H1 (cell line): Measurements from ENCODE around the gene NUCB1. TPM values are rescaled to one million over a fixed set of nuclear protein-coding genes. Genes with fewer than 3 reads are reported as not detected.
"Not testable (repeated sequence)": the region's sequence is repeated elsewhere in the genome, so short reads cannot be mapped to it uniquely, and the experiment has no call there.

Source experiments
- CTCF ChIA-PET: fragments of 300-600 bp; sonication (Branson Sonifier 250); formaldehyde crosslinking; loops from one replicate; lab custom pipeline; 2021; ENCODE audit not compliant: partially characterized antibody; lab: Charles Lee
- POLR2A ChIA-PET: fragments of 300-600 bp; sonication (Branson Sonifier 250); formaldehyde crosslinking; loops from one replicate; lab custom pipeline; 2021; ENCODE audit warnings: inconsistent platforms; ENCODE audit not compliant: partially characterized antibody; lab: Charles Lee
- DNase-seq, 2 experiments: peaks; one replicate each; pipeline versions ENCODE4 v3.0.0 to v3.0.0-alpha.2; 2010 to 2022; ENCODE audit warnings: low spot score in 2 of 2, low read depth in 1 of 2, mixed read lengths in 1 of 2
- FAIRE-seq: peaks from 2 replicates; lab custom pipeline; 2011; peaks lifted over from hg19 to GRCh38; lab: Jason Lieb, UNC
- H2AFZ ChIP-seq: 2 replicates; pipeline ENCODE4 v1.8.1; 2012; ENCODE audit warnings: low read length, inconsistent platforms
- H2AK5ac ChIP-seq: 2 replicates; pipeline ENCODE4 v1.6.1; 2013; ENCODE audit warnings: low read depth, low read length
- H2BK120ac ChIP-seq: replicated peaks from 2 replicates; pipeline ENCODE3; 2013; ENCODE audit warnings: low read depth, low read length, inconsistent platforms
- H2BK12ac ChIP-seq: 2 replicates; pipeline ENCODE4 v1.6.1; 2013; ENCODE audit warnings: low read depth, low read length
- H2BK15ac ChIP-seq: 2 replicates; pipeline ENCODE4 v1.6.1; 2013; ENCODE audit warnings: low read length
- H2BK20ac ChIP-seq: 2 replicates; pipeline ENCODE4 v1.6.1; 2013; ENCODE audit warnings: low read length
- H2BK5ac ChIP-seq: 2 replicates; pipeline ENCODE4 v1.6.1; 2013; ENCODE audit warnings: low read depth, low read length
- H3K14ac ChIP-seq: 2 replicates; pipeline ENCODE4 v1.6.1; 2013; ENCODE audit warnings: inconsistent platforms; ENCODE audit not compliant: insufficient read length
- H3K18ac ChIP-seq: 2 replicates; pipeline ENCODE4 v1.6.1; 2013; ENCODE audit warnings: low read length; ENCODE audit errors: extremely low read depth
- H3K23ac ChIP-seq: 2 replicates; pipeline ENCODE4 v1.6.1; 2013; ENCODE audit warnings: inconsistent platforms; ENCODE audit not compliant: insufficient read length
- H3K23me2 ChIP-seq: 2 replicates; pipeline ENCODE4 v1.6.1; 2013; ENCODE audit warnings: low read depth, low read length
- H3K27ac ChIP-seq: 2 replicates; pipeline ENCODE4 v1.6.1; 2011; ENCODE audit warnings: low read depth, low read length, inconsistent platforms
- H3K27me3 ChIP-seq, 4 experiments: replicated peaks in 1 of 4; 1 replicate in 1 of 4; 2 replicates in 3 of 4; pipeline versions ENCODE4 v1.6.1 to v1.8.1; 2011 to 2013; ENCODE audit warnings: low read length in 3 of 4, mild to moderate bottlenecking in 3 of 4, inconsistent platforms in 2 of 4, mixed read lengths in 2 of 4, moderate library complexity in 1 of 4; ENCODE audit not compliant: control insufficient read depth in 3 of 4, insufficient read depth in 3 of 4; ENCODE audit errors: extremely low read depth in 1 of 4
- H3K36me3 ChIP-seq, 4 experiments: 2 replicates each; pipeline versions ENCODE4 v1.6.1 to v1.8.1; 2011 to 2013; ENCODE audit warnings: mild to moderate bottlenecking in 4 of 4, low read length in 3 of 4, moderate library complexity in 2 of 4, control low read depth in 1 of 4, inconsistent platforms in 1 of 4; ENCODE audit not compliant: insufficient read depth in 4 of 4, control insufficient read depth in 2 of 4
- H3K4ac ChIP-seq: replicated peaks from 2 replicates; pipeline ENCODE3; 2013; ENCODE audit warnings: low read length, low read depth, mixed read lengths, inconsistent platforms; ENCODE audit not compliant: insufficient read length
- H3K4me1 ChIP-seq, 4 experiments: replicated peaks in 1 of 4; 1 replicate in 1 of 4; 2 replicates in 3 of 4; pipeline versions ENCODE4 v1.6.1 to v1.8.1; 2011 to 2013; ENCODE audit warnings: low read length in 3 of 4, inconsistent platforms in 2 of 4, mixed read lengths in 1 of 4; ENCODE audit not compliant: insufficient read depth in 4 of 4, control insufficient read depth in 3 of 4
- H3K4me2 ChIP-seq, 2 experiments: 2 replicates each; pipeline versions ENCODE4 v1.6.1 to v1.8.1; 2011 to 2013; ENCODE audit warnings: low read depth in 2 of 2, low read length in 2 of 2, control low read depth in 1 of 2, inconsistent platforms in 1 of 2, mild to moderate bottlenecking in 1 of 2; ENCODE audit not compliant: insufficient read depth in 1 of 2
- H3K4me3 ChIP-seq, 4 experiments: fragments of 200-600, 300-600 bp in 1 of 4; sonication (generic), shearing (Covaris generic), sonication (Bioruptor Twin) in 1 of 4; 2 replicates each; pipeline versions ENCODE4 v1.5.1 to v1.8.1; 2011 to 2016; ENCODE audit warnings: low read length in 4 of 4, low read depth in 3 of 4, control low read depth in 2 of 4, inconsistent platforms in 2 of 4, mild to moderate bottlenecking in 2 of 4, mixed read lengths in 1 of 4, moderate library complexity in 1 of 4; ENCODE audit not compliant: insufficient read depth in 2 of 4; ENCODE audit errors: extremely low read depth in 1 of 4
- H3K56ac ChIP-seq: replicated peaks from 2 replicates; pipeline ENCODE3; 2013; ENCODE audit warnings: low read depth, mild to moderate bottlenecking, mixed read lengths, low read length, inconsistent platforms; ENCODE audit not compliant: insufficient read length
- H3K79me1 ChIP-seq: 2 replicates; pipeline ENCODE4 v1.6.1; 2013; ENCODE audit warnings: low read depth, low read length, control low read depth
- H3K79me2 ChIP-seq, 2 experiments: 2 replicates each; pipeline versions ENCODE4 v1.6.1 to v1.8.1; 2012 to 2013; ENCODE audit warnings: low read length in 2 of 2, mild to moderate bottlenecking in 2 of 2, inconsistent platforms in 1 of 2; ENCODE audit not compliant: insufficient read depth in 2 of 2, control insufficient read depth in 1 of 2
- H3K9ac ChIP-seq, 4 experiments: replicated peaks in 1 of 4; 1 replicate in 1 of 4; 2 replicates in 3 of 4; pipeline versions ENCODE4 v1.6.1 to v1.8.1; 2011 to 2013; ENCODE audit warnings: low read depth in 3 of 4, low read length in 3 of 4, control low read depth in 2 of 4, mild to moderate bottlenecking in 2 of 4, moderate library complexity in 2 of 4, inconsistent platforms in 1 of 4; ENCODE audit errors: extremely low read depth in 1 of 4
- H3K9me3 ChIP-seq, 2 experiments: 2 replicates each; pipeline versions ENCODE4 v1.6.1 to v1.8.1; 2012 to 2013; ENCODE audit warnings: mild to moderate bottlenecking in 2 of 2, moderate library complexity in 2 of 2, control low read depth in 1 of 2, inconsistent platforms in 1 of 2, low read depth in 1 of 2, low read length in 1 of 2, mixed read lengths in 1 of 2; ENCODE audit not compliant: insufficient read depth in 2 of 2
- H4K20me1 ChIP-seq, 2 experiments: replicated peaks in 1 of 2; 2 replicates each; pipeline versions ENCODE3 to v1.8.1; 2011 to 2013; ENCODE audit warnings: inconsistent platforms in 2 of 2, low read length in 2 of 2, mild to moderate bottlenecking in 1 of 2; ENCODE audit not compliant: insufficient read depth in 2 of 2, control insufficient read depth in 1 of 2
- H4K5ac ChIP-seq: 2 replicates; pipeline ENCODE4 v1.6.1; 2013; ENCODE audit warnings: low read length, low read depth, mixed read lengths, inconsistent platforms; ENCODE audit not compliant: insufficient read length
- H4K8ac ChIP-seq: 2 replicates; pipeline ENCODE4 v1.8.0; 2013; ENCODE audit warnings: mild to moderate bottlenecking, moderate library complexity, low read length, inconsistent platforms; ENCODE audit not compliant: insufficient read depth; ENCODE audit errors: extremely low read depth
- H4K91ac ChIP-seq: replicated peaks from 2 replicates; pipeline ENCODE3; 2013; ENCODE audit warnings: low read length, mixed read lengths, inconsistent platforms; ENCODE audit not compliant: insufficient read length
- WGBS, 2 experiments: shearing (Covaris generic) in 1 of 2; methylation state at CpG; one replicate each; pipeline versions ENCODE4 v1.1.6 to v1.1.7; 2013 to 2015; ENCODE audit warnings: low lambda C conversion rate in 2 of 2, mixed read lengths in 2 of 2, inconsistent platforms in 1 of 2, low coverage in 1 of 2, missing lambda C conversion rate in 1 of 2; ENCODE audit not compliant: insufficient replicate concordance in 2 of 2, insufficient coverage in 1 of 2, insufficient read length in 1 of 2; ENCODE audit errors: extremely low coverage in 1 of 2, missing lambda C conversion rate in 1 of 2; 5-methylcytosine and 5-hydroxymethylcytosine counted together
- polyA plus RNA-seq, 7 experiments: library from polyadenylated mRNA; depleted of rRNA in 3 of 7; stranded (reverse) in 5 of 7; unstranded in 2 of 7; fragments of >200 nt in 5 of 7; fragments of 200-250 nt in 2 of 7; gene quantifications; 1 replicate in 5 of 7; 2 replicates in 1 of 7; 4 replicates in 1 of 7; pipeline versions ENCODE4 v1.2.1 to v1.2.3, GENCODE V29; 2011 to 2013; ENCODE audit warnings: missing spikeins in 2 of 7, mixed read lengths in 2 of 7
- total RNA-seq: library from RNA; stranded (reverse); fragmentation: NEBNext Ultra II Directional; extraction: Animal tissue kit (Norgen Biotek cat#: 25700); gene quantifications from 2 replicates; pipeline ENCODE4 v1.2.1, GENCODE V29; 2021

NUCB1 gene
- total and polyA plus RNA-seq, 2 of the 8 experiments (the other 6 are each of a cell fraction or from before 2014, with no cell fraction given): 111 to 121 TPM

- peaks cover 9 to 13% of the 10 kb centered on the region in 2 experiments for H4K20me1 ChIP-seq
- not testable (repeated sequence) for H3K14ac ChIP-seq, H3K23me2 ChIP-seq, DNase-seq, H4K8ac ChIP-seq, H3K79me1 ChIP-seq, H3K4ac ChIP-seq, H3K56ac ChIP-seq, H2BK15ac ChIP-seq, H4K91ac ChIP-seq, H2BK12ac ChIP-seq, H2AK5ac ChIP-seq, FAIRE-seq, H3K18ac ChIP-seq, H2BK120ac ChIP-seq, H3K4me3 ChIP-seq, H3K27ac ChIP-seq, H3K9me3 ChIP-seq, H2AFZ ChIP-seq, H3K23ac ChIP-seq, H3K9ac ChIP-seq, H3K27me3 ChIP-seq, H2BK20ac ChIP-seq
- H4K5ac ChIP-seq: peak overlapping the region; percentile 53
- CTCF ChIA-PET: interaction anchor here (0.6 to 1.3 kb wide), 5 partner anchors 13 to 196 kb away, joined by 3 to 4 read pairs (median 3); partner anchors contain the start of gene NUCB1
- H2BK5ac ChIP-seq: peak overlapping the region; percentile 32; the same call in 1 of the 2 replicates
- peak overlapping the region; percentile 17 to 95; a peak in 2 of 4 replicates for H3K4me2 ChIP-seq
- 85% methylated on average over 29 of the region's 31 CpGs; no CpG with 5 or more reads in 1 of the 2 experiments for WGBS, 2 experiments
- H3K79me2 ChIP-seq: peaks cover 7 to 25% of the 10 kb centered on the region in 2 experiments; a peak in 3 of 4 replicates
- H3K36me3 ChIP-seq: peaks cover 13 to 30% (median 21%) of the 10 kb centered on the region in 4 experiments; a peak in 7 of 8 replicates
- POLR2A ChIA-PET: interaction anchor here (0.6 to 7.2 kb wide), 51 partner anchors 10 to 468 kb away, joined by 3 to 115 read pairs (median 5); partner anchors contain the start of genes CA11, DHDH, FTL and FUT2
- H3K4me1 ChIP-seq: peaks cover 5 to 27% (median 15%) of the 10 kb centered on the region in 4 experiments
Observed at GRCh38 chr19:48871471-48872181, 28.5 kb upstream of the NUCB1 start.
